ENCODE data around the gene PFN4.
A peak's percentile ranks its signal among the peaks of the same experiment; 100 is the strongest.

PFN4 gene

GRCh38 chr2:24076849-24077534 lies 46.1 kb downstream of the PFN4 start:
- no peak for DNase-seq

DNA sequence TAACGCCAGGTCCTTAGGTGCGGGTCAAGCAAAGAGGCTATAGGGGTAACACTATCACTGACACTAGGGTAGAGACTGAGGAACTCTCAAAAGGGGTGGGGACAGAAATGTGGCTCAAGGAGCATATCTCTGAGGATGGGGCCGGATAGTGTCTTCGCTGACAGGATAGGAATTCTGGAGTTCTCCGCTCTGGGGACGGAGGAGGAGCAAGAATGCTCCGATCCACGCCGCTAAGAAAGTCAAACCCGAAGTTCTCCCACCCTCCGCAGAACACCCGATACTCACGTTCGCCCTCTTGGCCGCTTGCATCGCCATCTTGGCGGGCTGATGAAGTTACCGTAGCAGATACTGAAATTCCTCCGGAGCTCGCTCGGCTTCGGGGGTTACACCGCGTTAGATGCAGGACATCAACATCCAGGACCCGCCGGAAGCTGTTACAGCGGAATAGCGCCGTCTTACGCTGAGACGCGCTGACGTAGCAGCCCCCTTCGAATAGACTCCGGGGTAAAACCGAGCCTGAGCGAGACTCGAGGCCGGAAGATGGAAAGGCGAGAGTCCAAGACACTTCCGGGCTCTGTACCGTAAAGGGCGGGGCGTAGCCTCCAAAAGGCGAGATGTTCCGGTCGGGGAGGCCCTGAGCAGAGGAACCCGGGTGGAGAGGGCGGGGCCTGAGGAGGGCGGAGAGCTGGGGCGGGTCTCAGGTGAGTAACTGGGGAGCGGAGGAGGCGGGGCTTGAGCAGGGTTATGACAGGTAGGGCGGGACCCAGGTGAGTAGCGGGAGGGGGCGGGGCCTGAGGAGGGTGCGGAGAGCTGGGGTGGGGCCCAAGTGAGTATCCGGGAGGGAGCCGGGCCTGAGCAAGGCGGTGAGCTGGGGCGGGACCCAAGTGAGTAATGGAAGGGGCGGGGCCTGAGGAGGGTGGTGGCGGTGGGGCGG lies 47.0 kb downstream of the PFN4 start, which contains the start of gene SF3B6:
SF3B6 (minus strand) TSS at position 412 of the 934 bp plus-strand sequence; CDS start at position 315, 97 bp downstream.
- DNase-seq = peak; percentile 98

DNA sequence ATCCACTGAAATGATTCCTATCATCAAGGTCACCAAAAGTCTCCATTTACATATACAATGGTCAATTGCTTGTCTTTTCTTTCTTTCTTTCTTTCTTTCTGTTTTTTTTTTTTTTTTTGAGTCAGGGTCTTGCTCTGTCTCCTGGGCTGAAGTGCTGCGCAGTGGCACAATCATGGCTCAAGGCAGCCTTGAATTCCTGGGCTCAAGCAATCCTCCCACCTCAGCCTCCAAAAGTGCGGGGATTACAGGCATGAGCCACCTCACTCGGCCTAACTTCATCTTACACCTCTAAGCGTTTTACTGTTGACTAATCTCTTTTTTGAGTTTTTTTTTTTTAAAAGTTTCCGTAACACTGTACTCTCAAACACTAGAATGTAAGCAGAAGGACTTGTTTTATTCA lies 47.9 kb downstream of the PFN4 start:
- DNase-seq = no peak

DNA sequence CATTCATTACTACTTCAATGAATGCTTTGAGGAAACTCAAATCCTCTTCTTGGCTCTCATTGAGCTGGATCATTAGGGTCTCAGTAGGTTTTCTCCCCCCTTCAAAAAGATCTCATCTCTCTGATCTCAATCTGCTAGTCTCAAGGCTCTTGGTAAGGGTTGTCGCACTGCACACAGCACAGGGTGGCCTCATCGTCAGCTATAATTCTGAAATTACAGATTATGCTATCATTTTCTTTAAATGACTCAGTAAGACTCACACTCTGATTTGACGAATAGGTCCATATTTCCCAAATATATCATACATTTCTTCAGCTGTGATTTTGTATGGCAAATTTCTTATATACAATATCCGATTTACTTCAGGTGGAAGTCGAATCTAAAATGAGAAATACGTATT lies 49.3 kb downstream of the PFN4 start:
- DNase-seq = no peak

DNA sequence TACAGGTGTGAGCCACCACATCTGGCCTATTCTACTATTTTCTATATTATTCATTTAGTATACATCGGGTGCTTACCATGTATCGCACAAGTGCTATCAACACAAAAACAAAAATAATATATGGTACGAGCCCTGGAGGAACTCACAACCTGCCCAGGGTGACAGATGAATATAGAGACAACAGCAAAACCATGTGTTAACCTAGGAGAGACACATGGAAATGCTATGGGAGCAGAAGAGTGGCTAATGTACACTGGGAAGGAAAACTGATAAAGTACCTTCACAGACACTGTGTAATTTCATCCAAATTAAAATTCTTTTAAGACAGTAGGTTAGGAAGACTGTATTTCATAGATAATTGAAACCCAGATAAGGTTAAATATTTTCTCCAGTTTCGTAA lies 50.9 kb downstream of the PFN4 start:
- no peak for DNase-seq

GRCh38 chr2:24065341-24065740 lies 57.8 kb downstream of the PFN4 start:
- DNase-seq = no peak

Data from femur (tissue), 1 donor.